ENCODE data around the gene WIPF1. TPM values are rescaled to one million over a fixed set of nuclear protein-coding genes. Genes with fewer than 3 reads are reported as not detected.

WIPF1 gene
- total RNA-seq, 1 donor from 2014 or later = 7.3 TPM

DNA sequence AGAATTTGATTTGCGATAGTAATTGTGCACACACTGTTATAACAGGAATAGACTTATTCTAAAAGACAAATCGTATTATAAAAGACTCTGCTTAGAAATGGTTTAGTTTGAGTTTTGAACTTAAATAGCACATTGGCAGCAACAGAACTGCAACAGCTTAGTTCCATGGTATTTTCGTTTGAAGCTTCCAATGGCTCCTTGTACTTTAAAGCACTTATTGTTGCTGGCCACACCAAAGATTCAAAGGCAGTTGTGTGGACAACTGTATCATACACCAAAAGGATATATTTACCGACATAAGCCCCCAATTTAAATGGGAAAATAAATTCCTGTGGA, 627 bp downstream of the WIPF1 start:
- DNase-seq (ENCODE audit: low read depth in 2 of 2) = no peak

DNA sequence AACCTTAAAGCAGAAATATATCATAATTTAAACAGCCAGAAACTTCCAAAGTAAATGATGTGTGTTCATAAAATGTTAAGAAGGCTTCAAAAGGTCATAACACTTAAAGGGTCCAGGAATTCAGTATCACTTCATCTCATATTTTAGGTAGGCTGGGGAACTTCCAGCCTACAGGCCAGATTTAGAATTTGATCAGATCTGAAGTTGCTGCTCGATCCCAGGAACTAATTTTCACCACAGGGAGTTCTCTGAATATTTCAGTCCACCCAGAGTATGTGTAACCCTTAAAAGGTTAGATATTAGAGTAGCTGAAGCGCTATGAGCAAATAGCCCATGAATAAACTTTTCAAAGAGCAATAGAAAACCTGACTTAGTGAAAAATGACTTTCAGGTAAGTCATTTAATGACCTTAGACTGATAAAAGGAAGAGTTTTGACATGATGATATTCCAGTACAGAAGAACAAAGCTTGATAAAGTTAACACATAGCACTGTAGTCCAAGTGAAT, 1.7 kb downstream of the WIPF1 start:
- no peak for DNase-seq (ENCODE audit: low read depth in 2 of 2)

DNA sequence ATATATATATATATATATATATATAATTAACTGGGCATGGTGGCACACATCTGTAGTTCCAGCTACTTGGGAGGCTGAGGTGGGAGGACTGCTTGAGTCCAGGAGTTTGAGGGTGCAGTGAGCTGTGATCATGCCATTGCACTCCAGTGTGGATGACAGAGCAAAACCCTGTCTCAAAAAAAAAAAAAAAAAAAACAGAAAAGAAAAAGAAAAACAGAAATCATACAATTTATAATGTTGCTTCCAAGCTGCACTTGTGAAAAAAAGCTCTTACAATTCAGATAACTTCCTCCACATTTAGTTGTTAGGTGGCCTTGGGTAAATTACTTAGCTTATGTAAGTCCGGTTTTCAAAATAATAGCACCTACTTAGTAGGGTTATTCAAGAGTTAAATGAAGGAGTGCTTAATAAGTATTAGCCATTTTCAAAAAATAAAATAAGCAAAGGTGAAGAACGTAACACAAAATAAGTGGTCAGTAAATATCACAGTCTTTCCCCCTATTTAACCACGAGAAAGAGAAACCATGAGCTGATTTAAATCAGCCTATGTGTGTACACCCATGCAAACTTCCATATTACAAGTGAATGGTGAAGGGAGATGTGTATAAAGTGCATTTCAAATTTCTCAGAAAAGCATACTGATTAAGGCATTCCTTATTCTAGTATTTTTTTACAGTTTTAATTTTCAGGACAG, 2.3 kb downstream of the WIPF1 start:
- DNase-seq (ENCODE audit: low read depth in 2 of 2) = no peak

DNA sequence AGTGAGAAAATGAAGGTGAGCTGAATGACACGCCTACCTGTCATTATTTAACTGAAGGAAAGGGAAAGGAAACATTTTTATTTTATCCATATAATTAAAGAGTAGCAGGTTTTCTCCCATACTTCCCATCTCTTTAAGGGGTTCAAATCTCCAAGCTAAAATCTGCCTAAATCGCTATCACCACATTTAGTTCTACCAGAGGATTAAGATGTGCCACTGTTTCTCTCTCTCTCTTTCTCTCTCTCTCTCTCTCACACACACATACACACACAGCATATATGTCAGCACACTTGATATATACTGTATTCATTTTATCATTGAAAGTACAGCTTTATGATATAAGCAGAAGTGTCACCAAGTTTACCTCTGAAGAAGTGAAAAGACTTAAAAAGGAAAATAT, 3.1 kb downstream of the WIPF1 start:
- DNase-seq (ENCODE audit: low read depth in 2 of 2) = no peak

DNA sequence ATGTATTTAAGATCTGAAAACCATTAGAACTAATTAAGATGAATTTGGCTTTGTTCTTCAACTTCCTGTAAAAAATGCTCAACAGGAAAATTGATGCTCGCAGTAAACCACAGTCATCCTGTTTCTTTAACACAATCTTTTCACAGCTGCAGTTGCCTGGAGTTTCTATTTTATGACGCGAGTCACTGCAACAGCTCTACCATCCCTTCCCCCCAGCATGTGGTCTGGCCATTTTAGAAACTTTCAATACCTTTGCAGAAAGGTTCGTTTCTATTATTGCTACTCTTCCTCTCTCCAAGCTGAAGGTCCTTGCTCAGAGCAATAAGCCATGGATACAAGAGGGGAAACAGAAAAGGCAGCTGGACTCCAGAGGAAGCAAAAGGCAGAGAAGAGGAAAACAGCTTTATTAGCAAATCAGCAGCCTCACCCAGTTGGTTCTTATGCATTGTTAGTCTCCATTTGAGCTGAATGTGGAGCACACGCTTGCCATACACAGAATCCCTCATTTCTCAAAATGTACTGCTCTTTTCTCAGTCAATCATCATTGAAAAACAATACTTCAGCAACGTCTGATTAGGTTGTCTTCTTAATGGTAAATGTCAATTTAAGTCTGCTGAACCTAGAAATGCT, 3.9 kb downstream of the WIPF1 start:
- DNase-seq (ENCODE audit: low read depth in 2 of 2) = peak; percentile 54 to 92

DNA sequence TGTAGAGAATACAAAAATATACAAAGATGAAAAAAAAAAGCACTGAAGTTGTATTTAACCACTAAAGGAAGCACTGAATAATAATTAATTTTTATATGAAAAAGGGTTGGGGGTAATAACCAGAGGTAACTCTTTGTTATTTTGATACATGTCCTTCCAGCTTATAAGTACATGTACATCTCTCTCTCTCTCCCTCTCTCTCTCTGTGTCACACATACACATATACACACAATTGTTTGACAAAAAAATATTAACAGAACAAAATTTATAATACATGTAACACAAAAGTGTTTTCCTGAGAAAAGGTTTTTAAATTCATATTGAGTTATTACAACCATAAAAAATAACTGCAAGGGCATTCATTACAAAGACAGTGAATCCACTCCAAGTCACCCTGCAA, 4.6 kb downstream of the WIPF1 start:
- no peak for DNase-seq (ENCODE audit: low read depth in 2 of 2)

DNA sequence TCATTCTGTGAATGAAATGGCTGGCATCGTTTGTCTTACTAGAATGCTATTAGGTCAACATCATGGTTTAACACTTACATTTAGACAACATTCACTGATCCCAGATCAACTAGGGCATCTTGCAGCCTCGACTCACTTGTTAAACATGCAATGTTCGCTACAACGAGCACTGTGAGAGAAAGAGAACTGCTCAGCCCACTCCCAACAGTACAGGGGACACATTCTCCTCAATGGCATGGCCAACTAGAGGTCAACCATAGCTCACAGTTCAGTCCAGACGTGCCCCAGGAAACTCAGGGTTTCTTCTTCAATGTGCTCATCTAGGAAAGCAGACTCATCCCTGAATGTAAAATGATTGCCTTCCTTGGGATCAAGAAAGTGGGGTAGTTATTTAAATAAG, 5.9 kb downstream of the WIPF1 start:
- DNase-seq (ENCODE audit: low read depth in 2 of 2) = no peak

DNA sequence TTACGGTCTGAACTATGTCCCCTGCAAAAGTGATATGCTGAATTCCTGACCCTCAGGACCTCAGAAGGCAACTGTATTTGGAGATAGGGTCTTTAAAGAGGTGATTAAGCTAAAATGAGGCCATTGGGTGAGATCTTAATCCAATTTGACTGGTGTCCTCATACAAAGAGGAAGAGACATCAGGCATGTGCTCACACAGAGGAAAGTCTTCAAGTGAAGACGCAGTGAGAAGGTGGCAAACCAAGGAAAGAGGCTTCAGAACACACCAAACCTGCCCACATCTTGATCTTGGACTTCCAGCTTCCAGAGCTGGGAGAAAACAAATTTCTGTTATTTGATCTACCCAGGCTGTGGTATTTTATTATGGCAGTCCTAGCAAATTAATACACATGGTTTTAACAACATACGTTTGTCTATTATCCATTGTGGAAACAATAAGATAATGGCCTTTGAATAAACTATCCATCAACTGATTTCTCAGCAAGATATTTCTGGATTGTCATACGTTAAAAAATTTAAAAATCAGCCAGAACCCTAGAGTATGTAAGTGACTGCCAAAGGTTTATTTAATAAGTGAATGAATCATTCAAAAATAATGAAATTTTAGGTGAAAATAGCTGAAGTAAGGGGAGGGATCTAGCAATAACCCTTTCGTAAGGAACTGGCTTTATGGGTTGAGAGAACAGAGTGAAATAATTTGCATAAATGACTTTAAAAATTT, 6.5 kb downstream of the WIPF1 start:
- DNase-seq (ENCODE audit: low read depth in 2 of 2) = no peak

DNA sequence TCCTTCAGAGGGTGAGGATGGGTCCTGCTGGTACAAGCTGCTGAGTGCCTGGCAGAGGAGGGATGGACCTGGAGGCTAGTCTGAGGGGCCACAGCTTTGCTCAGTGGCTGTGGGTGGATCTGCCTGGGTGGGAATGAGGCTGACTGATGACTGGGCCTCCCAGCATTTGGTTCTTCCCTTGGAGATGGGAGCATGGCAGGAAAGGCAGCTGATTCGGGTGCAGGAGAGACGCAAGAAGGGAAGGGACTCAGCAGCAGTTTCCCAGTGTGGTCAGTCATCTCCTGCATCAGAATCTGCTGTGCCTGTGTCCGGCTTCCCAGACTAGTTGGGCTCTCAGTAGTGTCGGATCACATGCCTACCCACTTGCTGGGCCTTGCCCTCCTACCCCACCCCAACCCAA, 7.3 kb downstream of the WIPF1 start:
- no peak for DNase-seq (ENCODE audit: low read depth in 2 of 2)

DNA sequence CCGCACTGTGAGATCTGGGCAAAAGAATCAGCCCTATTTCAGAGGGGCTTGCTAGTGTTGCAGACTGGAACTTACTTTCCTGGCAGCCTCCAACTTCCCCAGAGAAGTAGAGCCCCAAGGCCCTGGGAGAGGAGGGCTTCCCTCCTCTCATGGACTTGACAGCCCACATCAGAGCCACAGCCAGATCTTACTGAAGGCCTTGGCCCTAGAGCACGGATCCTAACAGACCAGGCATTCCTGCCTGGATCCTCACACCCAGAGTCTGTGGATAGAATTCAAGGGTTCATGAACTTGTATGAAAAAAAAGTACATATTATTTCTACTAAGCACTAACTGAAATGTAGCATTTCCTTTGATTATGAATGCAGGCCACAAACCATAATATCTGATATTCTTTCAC, 8.3 kb downstream of the WIPF1 start:
- DNase-seq (ENCODE audit: low read depth in 2 of 2) = no peak

DNA sequence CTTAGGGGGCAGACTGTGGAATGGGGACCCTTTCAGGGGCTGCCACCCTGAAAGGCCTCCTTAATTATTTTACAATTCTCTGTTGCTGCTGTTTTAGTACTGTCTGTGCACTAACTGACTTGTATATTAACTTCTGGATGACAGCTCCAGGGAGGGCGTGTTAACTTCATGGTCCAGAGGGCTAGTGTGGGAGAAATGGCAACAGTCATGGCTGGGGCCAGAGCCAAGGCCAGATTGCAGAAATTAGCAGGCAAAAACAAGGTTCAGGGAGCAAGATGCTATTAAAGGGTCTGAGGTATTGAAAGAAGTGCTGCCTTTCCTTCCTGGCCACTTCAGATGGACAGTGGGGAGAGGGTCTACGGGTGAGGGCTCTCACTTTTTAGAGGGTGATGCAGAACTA, 9.1 kb downstream of the WIPF1 start:
- no peak for DNase-seq (ENCODE audit: low read depth in 2 of 2)

DNA sequence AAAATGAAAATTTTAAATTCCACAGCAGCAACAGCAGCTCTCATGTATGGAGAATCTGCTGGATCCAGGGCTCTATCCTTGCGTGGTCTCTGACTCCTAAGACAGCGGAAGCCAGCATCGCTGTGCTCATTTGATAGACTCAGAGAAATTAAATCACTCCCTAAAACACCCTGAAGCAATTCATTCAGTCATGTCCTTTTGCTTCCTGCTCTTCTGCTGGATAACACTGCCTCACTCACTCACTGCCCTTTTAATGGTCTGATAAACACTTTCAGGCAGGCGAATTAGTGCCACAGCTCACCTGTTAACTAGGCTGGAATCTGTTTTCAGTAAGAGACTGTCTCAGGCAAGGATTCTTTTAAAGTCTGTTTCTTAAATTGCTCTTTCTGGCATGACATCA, 10.0 kb downstream of the WIPF1 start:
- no peak for DNase-seq (ENCODE audit: low read depth in 2 of 2)

DNA sequence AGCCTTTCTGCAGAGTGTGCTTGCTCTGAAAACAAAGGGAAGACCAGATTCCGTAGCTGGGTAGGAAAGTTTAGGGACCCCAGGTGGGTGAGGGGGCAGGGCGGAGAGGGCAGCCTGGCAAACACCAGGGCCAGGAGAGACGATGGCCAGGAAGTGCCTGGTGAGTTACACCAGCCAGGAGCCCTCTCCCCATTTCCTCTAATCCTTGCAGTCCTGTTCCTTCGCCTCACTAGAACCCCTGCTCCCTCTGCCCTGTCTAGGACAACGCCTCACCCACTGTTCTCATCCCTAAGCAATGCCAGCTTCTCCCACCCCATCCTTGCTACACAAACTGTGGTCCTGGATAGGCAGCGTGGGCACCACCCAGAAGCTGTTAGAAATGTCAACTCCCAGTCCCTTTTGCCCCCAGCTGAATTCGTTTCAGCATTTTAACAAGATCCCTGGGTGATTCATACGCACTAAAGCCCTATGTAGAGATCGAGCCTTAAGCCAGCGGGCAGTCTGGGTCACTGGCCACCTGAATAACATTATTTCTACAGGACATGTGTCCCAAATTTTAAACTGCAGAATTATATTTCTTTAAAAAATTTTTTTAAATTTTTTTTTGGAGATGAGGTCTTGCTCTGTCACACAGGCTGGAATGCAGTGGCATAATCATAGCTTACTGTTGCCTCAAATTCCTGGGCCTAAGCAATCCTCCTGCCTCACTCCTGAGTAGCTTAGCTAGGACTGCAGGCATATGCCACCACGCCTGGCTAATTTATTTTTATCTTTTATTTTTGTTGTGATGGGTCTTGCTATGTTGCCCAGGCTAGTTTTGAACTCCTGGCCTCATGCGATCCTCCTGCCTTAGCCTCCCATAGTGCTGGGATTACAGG, 10.9 kb downstream of the WIPF1 start:
- DNase-seq (ENCODE audit: low read depth in 2 of 2) = no peak

DNA sequence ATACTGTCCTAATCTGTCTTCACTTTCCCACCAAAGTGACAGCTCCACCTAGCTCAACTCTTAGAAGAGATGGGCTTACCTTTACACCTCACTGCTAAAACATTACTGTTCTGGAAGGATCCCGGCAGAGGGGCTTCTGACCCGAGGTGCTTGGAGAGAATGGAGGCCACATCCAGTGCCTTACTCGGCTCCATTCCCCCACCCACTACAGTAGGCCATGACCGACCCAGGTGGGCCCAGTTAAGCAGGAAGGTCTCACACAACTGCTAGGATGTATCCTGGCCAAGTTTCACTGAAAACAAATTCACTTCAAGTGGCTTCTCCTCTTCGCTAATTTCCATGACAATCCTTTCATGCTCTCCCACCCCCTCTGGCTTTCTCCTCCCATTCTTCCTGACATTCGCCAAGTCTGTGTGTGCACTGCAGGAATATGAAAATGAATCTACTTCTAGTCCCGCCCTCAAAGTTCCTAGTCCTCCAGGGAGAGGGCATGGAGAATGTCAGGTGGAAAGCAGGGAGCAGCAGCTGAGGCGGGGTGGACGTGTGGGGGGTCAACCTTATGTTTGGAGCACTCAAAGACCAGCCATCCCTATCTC, 11.8 kb downstream of the WIPF1 start:
- no peak for DNase-seq (ENCODE audit: low read depth in 2 of 2)

DNA sequence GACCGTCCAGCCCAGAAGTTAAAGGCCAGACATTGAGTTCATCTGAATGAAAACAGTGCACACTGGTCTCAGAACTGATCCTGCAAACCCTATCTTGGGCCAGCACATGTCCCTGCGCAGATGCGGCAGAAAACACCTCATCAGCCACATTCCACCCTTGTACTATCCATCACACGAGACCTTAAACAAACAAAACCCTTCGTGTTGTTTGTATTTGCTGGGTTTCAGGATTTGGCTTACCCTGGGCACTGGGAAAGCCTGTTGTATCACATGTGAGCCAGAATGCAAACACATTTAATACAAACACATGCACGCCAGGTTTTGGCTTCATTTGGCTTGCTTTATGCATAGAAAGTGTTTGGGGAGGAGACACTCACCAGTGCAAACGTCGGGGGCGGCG, 12.5 kb downstream of the WIPF1 start:
- no peak for DNase-seq (ENCODE audit: low read depth in 2 of 2)

DNA sequence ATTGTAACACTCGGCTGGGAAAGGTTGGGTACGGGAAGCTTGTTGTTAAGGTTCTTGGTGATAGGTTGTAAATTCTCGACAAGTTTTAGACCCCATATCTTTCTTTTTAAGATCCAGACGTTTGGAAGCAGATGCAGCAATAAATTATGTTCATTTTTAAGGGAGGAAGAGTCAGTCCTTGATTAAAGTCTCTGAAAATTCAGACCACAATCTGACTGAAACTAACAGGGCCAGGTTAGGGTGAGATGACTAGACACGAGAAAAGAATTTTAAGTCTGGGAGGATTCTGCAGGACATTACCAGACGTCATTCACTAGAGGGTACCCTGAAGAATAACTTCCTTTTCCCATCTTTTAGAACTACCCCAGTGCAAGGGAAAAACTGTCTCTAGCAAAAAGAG, 16.1 kb downstream of the WIPF1 start:
- DNase-seq (ENCODE audit: low read depth in 2 of 2) = no peak

DNA sequence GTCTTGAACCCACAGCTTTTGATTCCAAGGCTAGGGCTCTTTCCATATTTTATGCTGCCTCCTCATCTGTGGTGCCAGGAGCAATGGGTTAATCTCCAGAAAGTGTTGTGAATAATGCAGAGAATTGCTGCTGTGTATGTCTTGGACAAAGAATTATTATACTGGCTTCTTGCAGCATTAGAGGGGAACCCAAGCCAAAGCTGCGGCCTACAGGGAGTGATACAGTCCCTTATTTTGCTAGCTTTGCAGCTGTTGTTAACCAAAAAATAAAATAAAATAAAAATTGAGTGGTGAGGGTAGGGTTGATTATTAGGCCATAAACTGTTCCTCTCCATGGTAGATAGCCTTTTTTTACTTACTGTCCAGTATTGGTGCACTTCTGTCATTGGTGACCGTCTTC, 16.7 kb downstream of the WIPF1 start:
- DNase-seq (ENCODE audit: low read depth in 2 of 2) = no peak

DNA sequence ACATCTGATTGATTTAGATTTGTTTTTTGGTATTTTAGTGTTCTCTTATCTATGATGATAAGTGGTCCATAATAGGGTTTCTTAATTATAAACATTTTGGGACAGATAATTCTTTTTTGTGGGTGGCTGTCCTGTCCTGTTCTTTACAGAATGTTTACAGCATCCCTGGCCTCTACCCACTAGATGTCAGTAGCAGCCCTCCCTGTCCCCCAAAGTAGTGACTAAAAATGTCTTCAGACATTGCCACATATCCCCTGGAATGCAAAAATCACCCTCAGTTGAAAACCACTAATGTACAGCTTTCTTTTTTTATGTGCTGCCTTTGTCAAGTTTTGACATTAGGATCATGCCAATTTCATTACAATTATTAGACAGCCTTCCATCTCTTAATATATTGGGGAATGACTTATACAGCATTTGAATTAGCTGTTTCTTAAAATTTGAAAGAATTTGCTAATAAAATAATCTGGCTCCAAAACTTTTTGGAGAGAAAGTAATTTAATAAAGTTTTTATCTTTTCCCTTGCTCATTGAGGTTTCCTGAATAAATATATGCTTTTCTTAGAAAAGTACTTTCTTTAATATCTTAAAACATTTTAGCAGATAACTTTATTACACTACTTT, 19.5 kb downstream of the WIPF1 start:
- DNase-seq (ENCODE audit: low read depth in 2 of 2) = peak; percentile 44 to 64

DNA sequence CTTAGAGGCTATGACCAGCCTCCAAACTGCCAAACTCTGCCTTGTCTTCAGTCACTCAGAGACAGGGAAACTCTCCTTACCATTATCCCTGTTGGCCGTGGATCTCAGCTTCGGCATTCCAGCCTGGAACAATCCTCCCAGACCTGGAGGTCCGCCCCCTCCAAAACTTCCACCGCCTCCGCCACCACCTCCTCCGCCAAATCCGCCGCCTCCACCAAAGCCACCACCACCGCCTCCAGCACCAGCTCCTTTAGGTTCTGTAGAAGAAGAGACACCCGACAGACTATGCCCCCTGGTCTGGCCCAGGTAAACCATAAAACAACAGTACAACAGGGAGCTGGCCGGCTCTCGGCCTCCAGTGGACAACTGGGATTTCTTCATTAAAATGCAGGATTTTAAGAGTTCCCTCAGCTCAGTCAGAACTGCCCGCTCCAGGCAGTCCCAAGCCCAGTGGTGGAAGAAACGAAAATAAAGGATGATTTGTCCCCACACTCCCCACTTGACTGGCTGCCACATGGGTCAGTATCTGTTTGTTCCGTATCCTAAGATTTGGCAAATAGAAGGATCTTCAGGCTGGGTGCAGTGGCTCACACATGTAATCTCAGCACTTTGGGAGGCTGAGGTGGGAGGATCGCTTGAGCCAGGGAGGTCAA, 22.4 kb downstream of the WIPF1 start:
- DNase-seq (ENCODE audit: low read depth in 2 of 2) = no peak

DNA sequence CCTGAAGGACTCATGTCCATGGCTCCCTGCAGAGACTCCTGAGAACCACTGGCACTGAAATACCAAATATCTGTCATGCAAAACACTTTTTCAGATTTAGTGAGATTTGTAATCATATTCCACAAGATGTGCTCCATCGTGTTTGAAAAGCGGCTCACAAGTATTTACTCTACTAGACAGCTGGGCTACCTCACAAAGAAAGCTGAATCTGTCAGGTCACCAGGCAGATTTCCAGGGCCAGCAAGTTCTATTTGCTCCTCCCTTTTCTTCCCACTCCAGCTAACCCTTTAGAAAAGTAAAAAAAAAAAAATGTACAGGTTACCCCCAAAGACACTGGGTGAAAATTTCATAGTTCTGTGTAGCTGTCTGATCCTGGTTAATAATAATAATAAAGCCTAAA, 22.9 kb downstream of the WIPF1 start:
- no peak for DNase-seq (ENCODE audit: low read depth in 2 of 2)

All from lung microvascular endothelial cell (primary cell).